RWPE1 (cell line): ENCODE results near the gene SERPINB3.
"Not testable (repeated sequence)": the region's sequence is repeated elsewhere in the genome, so short reads cannot be mapped to it uniquely, and the experiment has no call there.

ENCODE experiments used
- CTCF ChIA-PET: fragments of 350-600 bp; sonication (Branson Sonifier 250); formaldehyde crosslinking; extraction: SDS; loops from one replicate; lab custom pipeline; 2021; lab: Yijun Ruan, JAX
- POLR2A ChIA-PET: fragments of 400-600 bp; formaldehyde crosslinking; extraction: SDS; loops from one replicate; lab custom pipeline; 2020; ENCODE audit warnings: antibody characterized with exemption; ENCODE audit not compliant: low non-redundant PET; lab: Yijun Ruan, JAX
- DNase-seq: peaks from one replicate; pipeline ENCODE4 v3.0.0; 2012; ENCODE audit warnings: low spot score
- H3K27ac ChIP-seq: fragments of 450-650 bp; 2 replicates; pipeline ENCODE4 v1.5.1; 2017
- TF ChIP-seq, protein P1 (sequence below): fragments of 450-650 bp; conservative IDR thresholded peaks from 2 replicates; pipeline ENCODE4 v1.5.1; 2017; ENCODE audit warnings: low read depth, mild to moderate bottlenecking

The SERPINB3 gene

DNA sequence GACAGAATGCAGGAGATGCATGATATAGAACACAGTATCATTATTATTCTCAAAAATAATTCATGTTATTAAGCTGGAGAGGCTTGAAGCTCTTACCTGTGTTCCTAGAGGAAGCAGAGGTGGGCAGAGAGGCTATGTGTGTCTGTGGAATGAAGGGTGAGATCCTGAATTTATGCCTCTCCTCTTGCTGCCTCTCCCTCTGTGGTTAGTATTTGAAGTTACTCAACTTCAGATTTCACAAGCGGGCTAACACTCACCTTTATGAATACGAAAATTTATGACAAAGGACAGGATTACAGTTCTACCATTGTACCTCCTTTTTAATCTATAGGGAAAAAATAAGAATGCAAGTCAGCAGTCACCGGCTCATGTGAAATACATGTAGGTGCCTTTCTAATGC, at the start of gene SERPINB3:
Gene SERPINB3, minus strand, starts transcription at position 144 of the 400 bp plus-strand sequence. CDS start 677 bp downstream, outside the sequence.
- DNase-seq, POLR2A ChIA-PET, H3K27ac ChIP-seq: not testable (repeated sequence)
- CTCF ChIA-PET: interaction anchor here (0.6 kb wide), 1 partner anchor 96 kb away, joined by 4 read pairs; no protein-coding TSS in a partner anchor

- ChIA-PET CTCF (no interaction called here), POLR2A (no interaction called here)
- DNase-seq: no peak
- no peak overlapping the region for H3K27ac ChIP-seq
- TF ChIP-seq, protein P1, sequence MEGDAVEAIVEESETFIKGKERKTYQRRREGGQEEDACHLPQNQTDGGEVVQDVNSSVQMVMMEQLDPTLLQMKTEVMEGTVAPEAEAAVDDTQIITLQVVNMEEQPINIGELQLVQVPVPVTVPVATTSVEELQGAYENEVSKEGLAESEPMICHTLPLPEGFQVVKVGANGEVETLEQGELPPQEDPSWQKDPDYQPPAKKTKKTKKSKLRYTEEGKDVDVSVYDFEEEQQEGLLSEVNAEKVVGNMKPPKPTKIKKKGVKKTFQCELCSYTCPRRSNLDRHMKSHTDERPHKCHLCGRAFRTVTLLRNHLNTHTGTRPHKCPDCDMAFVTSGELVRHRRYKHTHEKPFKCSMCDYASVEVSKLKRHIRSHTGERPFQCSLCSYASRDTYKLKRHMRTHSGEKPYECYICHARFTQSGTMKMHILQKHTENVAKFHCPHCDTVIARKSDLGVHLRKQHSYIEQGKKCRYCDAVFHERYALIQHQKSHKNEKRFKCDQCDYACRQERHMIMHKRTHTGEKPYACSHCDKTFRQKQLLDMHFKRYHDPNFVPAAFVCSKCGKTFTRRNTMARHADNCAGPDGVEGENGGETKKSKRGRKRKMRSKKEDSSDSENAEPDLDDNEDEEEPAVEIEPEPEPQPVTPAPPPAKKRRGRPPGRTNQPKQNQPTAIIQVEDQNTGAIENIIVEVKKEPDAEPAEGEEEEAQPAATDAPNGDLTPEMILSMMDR: no peak
Measured at GRCh38 chr18:63708650-63709049, 47.0 kb upstream of the SERPINB3 start.

DNA sequence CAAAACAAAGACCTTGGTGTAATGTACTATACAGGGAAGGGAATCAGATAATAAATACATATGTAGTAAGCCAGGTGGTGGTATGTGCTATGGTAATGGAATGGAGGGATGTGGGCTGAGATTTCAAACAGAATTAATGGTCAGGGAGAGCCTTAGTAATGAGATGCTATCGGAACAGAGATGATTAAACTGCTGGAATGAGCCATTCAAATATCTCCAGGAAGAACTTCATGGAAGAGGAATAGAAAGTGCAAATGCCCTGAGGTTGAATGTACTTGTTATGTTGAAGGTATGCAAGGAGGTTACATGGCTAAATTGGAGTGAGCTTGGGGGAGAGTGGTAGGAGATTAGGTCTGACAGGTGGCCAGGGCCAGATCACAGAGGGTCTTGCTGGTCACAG, 46.1 kb upstream of the SERPINB3 start:
- no peak for DNase-seq
- TF ChIP-seq, protein P1: no peak
- CTCF ChIA-PET: no interaction called here

DNA sequence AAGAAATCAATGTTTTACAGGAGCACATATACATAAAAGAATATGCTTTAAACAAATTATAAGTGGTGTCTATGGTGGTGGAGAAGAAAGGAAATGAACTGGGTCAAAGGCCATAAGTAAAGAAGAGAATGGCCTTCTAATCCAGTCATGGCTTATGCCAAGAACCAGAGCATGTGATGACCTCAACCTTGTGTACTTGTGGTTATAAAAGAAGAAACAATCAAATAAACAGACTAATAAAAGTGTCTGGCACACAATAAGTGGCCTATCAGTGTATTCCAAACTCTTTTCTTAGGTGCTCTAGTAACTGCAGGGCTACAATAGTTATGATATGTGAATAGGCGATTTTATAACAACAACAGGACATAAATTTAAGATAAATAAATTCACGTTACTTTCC, 43.7 kb upstream of the SERPINB3 start:
- no peak for DNase-seq
- TF ChIP-seq, protein P1: no peak
- H3K27ac ChIP-seq: no peak overlapping the region
- ChIA-PET CTCF (interaction anchor here (0.5 kb wide), 1 partner anchor 179 kb away, joined by 3 read pairs; no protein-coding TSS in a partner anchor), POLR2A (no interaction called here)

More for the DNA sequence above, 46.1 kb upstream of the SERPINB3 start:
- no peak overlapping the region for H3K27ac ChIP-seq
- POLR2A ChIA-PET: no interaction called here

GRCh38 chr18:63702660-63703059, 41.0 kb upstream of the SERPINB3 start, which contains the start of gene SERPINB11:
Gene SERPINB11 (plus strand): TSS chr18:63702960. CDS start chr18:63710194, 7,234 bp downstream.
- TF ChIP-seq, protein P1: no peak
- DNase-seq: no peak
- POLR2A ChIA-PET: no interaction called here
- CTCF ChIA-PET: no interaction called here
- H3K27ac ChIP-seq: no peak within 1 kb of the TSS

DNA sequence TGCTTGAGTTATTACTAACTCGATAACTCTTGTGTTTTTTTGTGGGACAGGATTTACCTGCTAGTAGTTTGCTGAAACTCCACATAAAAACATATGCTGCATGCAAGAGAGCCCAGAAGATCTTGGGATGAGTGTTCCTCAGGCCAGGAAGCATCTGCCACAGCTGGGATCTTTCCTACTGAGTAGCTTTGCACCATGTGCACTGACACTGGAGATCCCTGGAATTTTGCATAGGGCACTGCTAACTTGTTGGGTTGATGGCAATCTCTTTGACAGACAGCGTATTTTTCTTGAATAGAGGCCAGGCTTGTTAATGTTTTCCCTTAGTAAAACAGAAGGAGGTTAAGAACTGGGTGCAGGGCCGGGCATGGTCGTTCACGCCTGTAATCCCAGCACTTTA, 40.3 kb upstream of the SERPINB3 start:
- ChIA-PET POLR2A (no interaction called here), CTCF (no interaction called here)
- no peak overlapping the region for H3K27ac ChIP-seq
- no peak for DNase-seq
- TF ChIP-seq, protein P1: no peak

DNA sequence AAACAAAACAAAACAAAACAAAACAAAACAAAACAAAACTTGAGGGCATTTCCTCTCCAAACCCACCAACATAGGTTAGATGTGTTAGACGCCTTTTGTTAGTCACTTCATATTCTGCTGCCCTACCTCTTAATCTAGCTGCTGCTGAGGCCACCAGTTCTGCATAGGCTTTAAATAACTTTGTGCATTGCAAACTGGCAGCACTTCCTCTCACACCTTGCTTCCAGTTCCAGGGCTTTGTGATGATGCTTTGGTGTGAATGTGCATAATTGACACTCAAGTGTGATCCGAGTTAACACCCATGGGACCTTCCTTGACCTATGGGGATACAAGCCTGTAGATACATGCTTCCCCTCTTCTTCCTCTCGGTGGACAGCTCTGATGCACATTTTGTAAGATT, 38.8 kb upstream of the SERPINB3 start:
- H3K27ac ChIP-seq: no peak overlapping the region
- TF ChIP-seq, protein P1: no peak
- ChIA-PET CTCF (no interaction called here), POLR2A (no interaction called here)
- DNase-seq: no peak
